HG03066 (cell line): Measurements from ENCODE around the gene CRYBA2.

ENCODE experiments used
- ATAC-seq: cut with Tn5 transposase; IDR thresholded peaks from one replicate; pipeline ENCODE4 v1.9.1; 2021; ENCODE audit warnings: low read depth; ENCODE audit not compliant: unreplicated experiment

Gene CRYBA2

DNA sequence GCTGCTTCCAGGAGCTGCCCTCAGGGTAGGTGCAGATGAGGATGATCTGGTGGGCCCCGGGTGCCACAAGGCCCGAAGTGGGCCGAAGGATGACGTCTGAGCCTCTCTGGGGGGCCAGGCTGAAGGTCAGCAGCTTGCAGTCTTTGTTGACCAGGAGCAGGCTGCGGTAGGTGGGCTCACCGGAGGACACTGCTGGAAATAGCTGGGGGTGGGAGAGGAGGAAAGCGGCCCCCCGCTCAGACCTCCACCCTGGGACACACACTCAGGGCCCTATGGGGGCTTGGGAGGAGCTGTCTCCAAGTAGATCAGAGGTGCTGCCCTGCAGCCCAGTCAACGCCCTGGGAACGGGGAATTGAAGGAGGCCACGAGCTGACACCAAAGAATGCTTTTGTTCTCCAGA lies 30.8 kb upstream of the CRYBA2 start:
- no peak for ATAC-seq

DNA sequence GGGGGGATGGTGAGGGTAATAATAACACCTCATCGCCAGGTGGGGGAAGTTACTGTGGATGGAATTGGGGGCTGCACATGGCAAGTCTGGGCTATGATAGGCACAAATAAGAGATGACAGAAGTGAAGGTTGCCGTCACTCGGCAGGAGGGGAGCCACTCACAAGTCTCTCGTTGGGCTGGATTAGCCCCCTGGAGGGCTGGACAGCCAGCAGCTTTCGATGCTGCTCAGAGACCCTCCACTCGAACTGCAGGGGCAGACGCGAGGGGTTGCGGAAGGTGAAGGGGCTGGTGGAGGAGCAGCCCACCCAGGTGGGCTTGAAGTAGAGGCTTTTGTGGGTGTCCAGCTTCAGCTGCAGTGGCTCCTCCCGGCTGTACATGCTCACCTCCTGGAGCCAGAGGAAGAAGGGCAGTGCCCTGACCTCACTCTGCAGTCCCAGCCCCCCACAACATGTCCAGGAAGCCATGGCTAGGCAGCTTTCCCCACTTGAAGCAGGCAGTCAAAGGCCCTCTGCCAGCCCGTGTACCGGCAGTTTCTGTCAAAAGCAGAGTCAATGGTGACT lies 29.9 kb upstream of the CRYBA2 start:
- no peak for ATAC-seq

- ATAC-seq, result no peak
Measured at GRCh38 chr2:219022616-219023015, 29.4 kb upstream of the CRYBA2 start.

- ATAC-seq, result no peak
Measured at GRCh38 chr2:219022041-219022440, 28.8 kb upstream of the CRYBA2 start.

- no peak for ATAC-seq
Measured at GRCh38 chr2:219021591-219021990, 28.4 kb upstream of the CRYBA2 start.

DNA sequence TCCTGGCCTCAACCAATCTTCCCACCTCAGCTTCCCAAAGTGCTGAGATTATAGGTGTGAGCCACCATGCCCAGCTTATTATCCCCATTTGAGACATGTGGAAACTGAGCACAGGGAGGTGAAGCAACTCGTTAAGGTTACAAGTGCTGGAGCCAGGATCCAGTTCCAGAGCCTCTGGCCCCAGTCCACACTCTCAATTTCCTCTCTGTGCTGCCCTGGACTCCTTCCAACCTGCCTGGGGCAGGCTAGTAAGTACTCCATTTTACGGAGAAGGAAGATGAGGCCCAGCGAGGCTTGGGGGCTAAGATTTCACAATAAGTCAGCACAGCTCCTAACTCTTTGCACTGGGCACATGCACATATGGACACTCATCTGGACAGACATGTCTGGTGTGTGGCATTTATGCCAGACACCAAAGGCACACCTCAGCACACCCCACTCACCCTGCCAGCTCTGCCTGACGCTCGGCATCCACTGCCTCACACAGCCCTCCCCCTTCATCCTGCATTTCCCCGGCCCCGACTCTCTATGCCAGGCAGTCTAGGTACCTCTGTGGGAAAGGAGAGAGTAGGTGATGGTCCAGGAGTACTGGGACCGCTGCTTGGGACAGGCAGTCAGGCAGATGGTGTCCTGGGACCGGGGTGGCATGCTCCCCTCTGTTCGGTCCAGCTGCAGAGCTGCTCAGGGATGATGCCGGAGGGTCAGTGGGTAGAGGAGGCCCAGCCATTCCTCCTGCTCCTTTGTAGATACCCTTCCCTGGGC lies 27.6 kb upstream of the CRYBA2 start:
- ATAC-seq, result no peak

- ATAC-seq, result no peak
Measured at GRCh38 chr2:219019436-219019835, 26.2 kb upstream of the CRYBA2 start.

- ATAC-seq, result no peak
Measured at GRCh38 chr2:219018726-219019125, 25.5 kb upstream of the CRYBA2 start.

DNA sequence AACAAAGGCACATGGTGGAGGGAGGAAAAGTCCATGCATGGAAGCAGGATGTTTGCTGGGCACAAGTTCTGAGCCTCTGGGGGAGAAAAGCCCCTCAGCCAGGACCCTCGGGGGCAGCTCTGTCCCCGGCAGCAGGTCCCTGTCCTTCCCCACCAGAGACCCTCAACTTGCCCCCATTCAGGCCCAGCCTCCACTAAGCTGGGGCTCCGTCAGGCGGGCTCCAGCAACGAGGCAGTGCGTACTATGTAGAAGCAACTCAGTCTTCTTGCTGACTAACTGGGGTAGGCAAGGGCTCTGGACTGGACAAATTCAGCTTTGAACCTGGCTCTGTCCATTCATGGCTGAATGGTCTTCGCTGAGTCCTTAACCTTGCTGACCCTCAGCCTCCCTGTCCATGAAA lies 25.1 kb upstream of the CRYBA2 start:
- no peak for ATAC-seq

DNA sequence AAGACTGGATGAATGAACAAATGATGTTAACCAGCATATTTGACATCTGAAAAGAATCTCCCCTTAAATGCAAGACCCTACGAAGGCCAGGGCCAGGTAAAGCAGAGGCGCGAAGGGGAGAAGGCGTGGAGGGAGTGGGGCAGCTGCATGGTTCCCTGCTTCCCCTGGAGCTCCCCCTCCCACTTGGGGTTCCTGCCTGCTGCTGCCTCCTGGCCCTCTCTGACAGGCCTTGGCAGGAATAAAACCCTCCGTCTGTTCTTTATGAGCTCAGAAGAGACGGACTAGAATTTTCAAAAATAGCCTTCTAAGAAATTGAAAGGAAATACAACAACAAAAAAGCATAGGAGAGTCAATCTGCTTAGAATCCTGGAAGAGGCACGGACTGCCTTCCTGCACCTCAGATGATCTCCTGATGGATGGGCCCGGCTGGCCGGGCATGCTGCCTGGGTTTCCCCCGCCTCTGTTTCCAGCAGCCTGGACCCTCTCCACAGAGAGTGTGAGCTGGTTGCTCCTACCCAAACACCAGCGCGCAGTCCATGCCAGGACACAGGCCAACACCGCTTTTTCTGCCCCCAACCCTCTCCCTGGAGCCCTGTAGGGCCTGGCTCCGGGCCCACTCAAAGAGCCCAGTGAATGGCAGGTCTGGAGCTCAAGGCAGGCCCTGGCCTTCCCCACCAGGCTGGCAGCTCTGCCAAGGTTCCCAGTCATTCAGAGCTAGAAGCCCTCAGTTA lies 24.1 kb upstream of the CRYBA2 start:
- no peak for ATAC-seq

DNA sequence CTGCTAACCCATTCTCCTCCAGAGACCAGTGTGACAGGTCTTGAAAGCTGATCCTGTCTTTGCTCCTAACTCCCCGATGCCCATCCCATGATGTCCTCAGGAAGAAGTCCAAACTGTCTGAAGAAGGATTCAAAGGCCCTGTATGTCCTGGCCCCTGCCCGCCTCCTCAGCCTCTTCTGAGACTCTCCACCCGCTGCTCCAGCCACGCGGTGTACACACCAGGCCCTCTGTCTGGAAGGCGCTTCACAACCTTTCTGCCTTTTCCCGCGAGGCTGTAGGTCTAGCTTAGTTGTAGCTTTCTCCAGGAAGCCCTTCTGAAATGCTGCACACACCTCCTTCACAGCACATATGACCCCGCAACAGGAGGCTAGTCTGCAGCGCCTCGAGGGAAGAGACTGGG lies 23.5 kb upstream of the CRYBA2 start:
- ATAC-seq, result no peak

DNA sequence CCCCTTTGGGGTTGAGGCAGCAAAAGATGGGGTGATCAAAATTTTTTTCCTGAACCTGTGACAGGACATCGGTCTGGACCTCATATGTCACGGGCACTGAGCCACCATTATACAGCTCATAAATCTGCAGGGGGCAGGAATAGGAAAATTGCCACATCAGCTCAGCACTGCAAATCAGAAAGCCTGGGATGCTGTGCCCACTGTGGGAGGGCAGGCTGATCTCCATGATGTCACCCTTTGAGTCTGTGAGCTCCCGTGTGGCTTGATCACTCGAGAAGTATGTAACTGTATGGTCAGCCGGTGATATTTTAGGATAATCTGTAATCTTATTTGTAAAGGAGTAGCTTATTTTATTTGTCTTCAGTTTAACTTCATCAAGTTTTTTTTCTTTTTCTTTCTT lies 17.7 kb upstream of the CRYBA2 start:
- no peak for ATAC-seq

DNA sequence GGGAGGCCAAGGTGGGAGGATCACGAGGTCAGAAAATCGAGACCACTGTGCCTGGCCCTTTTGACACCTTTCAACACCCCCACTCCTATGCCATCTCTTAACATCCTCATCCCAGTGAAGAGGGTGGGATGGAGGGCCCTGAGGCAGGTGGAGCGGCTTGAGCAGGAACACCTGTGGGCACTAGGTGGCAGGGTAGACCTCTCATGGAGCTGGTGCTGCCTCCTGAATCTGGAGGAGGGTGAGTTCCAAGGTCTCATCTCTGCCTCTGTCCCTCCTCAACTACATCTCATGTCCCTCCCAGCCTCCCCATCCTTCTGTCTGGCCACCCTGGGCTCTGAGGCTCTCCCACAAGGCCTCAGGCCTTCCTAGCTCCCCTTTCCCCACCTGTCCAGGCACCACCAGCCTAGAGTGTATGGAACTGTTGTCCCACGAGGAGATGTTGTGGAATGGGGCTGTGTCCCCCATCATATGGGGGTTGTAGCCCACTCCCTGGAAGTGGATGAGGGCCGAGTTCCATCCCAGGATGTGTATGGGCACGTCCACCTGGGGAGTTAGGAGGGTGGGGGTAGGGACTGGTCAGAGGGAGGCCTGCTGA lies 17.0 kb upstream of the CRYBA2 start:
- no peak for ATAC-seq

GRCh38 chr2:219009294-219009693 lies 16.1 kb upstream of the CRYBA2 start:
- no peak for ATAC-seq

DNA sequence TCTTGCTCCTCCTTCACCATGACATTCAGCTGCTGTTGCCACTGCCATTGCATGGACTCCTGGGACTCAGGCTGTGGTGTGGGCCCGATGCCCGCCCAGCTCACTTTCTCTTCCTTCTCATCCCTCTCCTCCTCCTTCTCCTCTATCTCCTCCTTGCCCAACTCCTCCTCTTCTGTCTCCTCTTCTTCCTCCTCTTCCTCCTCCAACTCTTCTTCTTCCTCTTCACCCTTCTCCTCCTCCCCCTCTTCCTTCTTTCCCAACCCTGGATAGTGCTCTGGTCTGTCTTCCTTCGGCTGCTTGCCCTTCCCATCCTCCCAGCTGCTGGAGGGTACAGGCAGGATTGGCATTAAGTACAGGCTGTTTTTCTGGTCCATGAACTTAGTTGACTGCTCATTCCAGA lies 10.8 kb upstream of the CRYBA2 start:
- ATAC-seq, result no peak

DNA sequence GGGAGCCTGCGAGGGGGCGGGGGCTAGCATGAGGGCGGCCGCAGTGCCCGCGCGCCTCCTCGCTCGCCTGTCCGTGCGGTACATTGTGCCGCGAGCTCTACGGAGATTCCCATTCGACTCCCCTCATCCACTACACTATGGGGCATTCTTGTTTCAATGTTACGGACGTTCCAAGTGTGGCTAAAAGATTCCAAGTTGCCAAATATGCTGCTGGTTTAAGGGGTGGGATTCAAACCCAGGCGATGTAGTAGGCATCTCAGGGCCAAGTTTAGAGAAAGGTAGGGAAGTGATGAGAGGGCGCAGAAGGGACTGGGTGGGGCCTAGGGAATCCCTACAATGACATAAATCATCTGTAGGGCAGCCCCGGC lies 10.0 kb upstream of the CRYBA2 start:
- ATAC-seq, result no peak

- no peak for ATAC-seq
Measured at GRCh38 chr2:219002395-219003266, 9.4 kb upstream of the CRYBA2 start.

DNA sequence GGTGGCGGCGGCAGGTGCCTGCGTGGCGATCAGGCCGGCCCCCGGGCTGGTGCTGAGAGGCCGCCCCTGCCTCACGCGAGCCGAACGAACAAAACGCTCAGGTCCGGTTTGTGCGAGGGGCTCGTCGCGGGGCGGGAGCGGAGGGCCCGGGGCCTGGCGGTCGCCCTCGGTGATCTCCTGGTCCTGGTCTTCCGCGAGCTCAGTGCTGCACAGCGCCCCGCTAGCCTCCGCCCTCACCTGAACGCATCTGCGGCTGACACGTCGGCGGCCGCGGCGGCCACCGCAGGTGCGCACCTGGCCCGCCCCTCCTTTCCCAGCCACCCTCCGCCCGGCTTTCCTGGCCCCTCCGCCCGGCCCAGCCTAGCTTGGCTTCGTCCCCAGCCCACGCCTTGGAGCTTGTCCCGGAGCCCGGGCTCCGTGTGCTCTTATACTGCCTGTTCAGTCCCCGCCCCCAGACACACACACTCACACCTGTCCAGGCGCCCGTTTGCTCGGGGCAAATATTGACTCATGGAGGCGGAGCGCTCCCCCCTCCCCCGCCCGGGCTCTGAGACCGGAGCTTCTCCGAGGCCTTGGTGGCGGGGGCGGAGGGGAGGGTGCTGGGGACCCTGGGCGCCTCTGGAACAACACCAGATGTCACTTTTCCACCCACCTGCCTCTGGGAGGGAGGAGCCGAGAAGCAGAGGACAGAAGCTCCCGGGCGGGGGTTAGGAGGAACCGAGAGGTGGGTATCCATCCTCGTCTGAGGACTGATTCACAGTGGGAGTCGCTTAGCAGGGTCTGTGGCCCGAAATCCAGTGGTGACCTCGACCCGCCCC lies 8.6 kb upstream of the CRYBA2 start:
- no peak for ATAC-seq

DNA sequence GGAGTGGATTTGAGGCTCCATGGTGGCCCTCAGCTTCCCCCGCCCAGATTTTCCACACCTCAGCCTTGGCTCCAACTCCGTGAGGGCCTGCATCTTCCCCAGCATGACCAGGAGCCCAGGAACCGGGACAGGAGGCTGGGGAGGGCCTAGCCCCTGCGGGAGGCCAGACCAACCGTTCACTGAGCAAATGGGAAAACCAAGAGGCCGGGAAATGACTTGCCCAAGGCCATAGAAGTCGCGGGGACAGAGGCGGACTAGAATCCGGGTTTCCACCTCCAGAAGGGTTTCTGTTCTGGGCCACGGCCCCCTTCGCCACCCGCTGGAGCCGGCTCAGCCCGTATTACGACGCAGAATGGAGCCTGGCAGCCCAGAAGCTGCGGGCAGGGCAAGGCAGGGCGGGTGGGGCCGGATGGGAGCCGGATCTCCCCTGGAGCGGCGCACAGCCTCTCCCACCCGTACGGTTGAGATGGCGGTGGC lies 7.9 kb upstream of the CRYBA2 start:
- ATAC-seq, result no peak

DNA sequence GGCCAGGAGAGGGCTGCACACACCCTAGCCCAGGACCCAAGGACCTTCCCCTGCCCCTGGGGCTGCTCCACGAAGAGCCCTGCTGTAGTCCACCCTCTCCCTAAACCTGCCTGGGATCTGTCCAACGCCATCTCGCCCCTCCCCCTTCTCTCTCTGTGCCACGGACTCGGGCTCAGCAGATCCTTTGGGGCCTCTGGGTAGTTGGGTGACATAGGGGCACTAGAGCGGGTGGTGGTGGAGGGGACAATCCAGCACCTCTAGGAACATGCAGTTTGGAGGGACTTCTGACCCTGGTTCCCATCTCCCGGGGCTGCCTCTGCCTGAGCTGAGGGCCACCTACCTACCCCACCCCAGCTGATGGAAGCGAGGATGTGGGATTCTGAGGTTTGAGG lies 7.3 kb upstream of the CRYBA2 start:
- ATAC-seq, result no peak
